ENCODE measurements around the gene PPARD. TPM values are rescaled to one million over a fixed set of nuclear protein-coding genes. Genes with fewer than 3 reads are reported as not detected.

The PPARD gene
- 10 to 100 TPM; 11.0 to 14.8 TPM for total RNA-seq

GRCh38 chr6:35342258-35343091 lies at the start of gene PPARD:
Gene PPARD, plus strand, starts transcription at chr6:35342558. Its CDS starts 68,530 bp downstream, at chr6:35411088.
- Histone ChIP-seq H3K4me1 (peaks cover 0 to 15% of the 10 kb centered on the region in 2 donors), H3K27ac (peak within 1 kb of the TSS; percentile 91 to 93), H3K27me3 (no peaks in the 10 kb centered on the region), H3K9me3 (no peaks in the 10 kb centered on the region), H3K36me3 (peaks cover 9% of the 10 kb centered on the region), H3K4me3 (peak within 1 kb of the TSS; percentile 83 to 99)
- TF ChIP-seq, protein P1, sequence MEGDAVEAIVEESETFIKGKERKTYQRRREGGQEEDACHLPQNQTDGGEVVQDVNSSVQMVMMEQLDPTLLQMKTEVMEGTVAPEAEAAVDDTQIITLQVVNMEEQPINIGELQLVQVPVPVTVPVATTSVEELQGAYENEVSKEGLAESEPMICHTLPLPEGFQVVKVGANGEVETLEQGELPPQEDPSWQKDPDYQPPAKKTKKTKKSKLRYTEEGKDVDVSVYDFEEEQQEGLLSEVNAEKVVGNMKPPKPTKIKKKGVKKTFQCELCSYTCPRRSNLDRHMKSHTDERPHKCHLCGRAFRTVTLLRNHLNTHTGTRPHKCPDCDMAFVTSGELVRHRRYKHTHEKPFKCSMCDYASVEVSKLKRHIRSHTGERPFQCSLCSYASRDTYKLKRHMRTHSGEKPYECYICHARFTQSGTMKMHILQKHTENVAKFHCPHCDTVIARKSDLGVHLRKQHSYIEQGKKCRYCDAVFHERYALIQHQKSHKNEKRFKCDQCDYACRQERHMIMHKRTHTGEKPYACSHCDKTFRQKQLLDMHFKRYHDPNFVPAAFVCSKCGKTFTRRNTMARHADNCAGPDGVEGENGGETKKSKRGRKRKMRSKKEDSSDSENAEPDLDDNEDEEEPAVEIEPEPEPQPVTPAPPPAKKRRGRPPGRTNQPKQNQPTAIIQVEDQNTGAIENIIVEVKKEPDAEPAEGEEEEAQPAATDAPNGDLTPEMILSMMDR (IDR thresholded peaks at IDR 0.05), result peak in 1 of 2 donors; percentile 91
- peak; percentile 98 for DNase-seq (ENCODE audit: low spot score)

GRCh38 chr6:35293681-35294080 lies 48.7 kb upstream of the PPARD start:
- Histone ChIP-seq H3K36me3 (peaks cover 52% of the 10 kb centered on the region), H3K4me1 (peaks cover 0 to 15% of the 10 kb centered on the region in 2 donors), H3K4me3 (no peak overlapping the region), H3K27me3 (no peaks in the 10 kb centered on the region), H3K9me3 (no peaks in the 10 kb centered on the region), H3K27ac (no peak overlapping the region)
- TF ChIP-seq, protein P1 (IDR thresholded peaks at IDR 0.05), result no peak
- DNase-seq (ENCODE audit: low spot score), result no peak

DNA sequence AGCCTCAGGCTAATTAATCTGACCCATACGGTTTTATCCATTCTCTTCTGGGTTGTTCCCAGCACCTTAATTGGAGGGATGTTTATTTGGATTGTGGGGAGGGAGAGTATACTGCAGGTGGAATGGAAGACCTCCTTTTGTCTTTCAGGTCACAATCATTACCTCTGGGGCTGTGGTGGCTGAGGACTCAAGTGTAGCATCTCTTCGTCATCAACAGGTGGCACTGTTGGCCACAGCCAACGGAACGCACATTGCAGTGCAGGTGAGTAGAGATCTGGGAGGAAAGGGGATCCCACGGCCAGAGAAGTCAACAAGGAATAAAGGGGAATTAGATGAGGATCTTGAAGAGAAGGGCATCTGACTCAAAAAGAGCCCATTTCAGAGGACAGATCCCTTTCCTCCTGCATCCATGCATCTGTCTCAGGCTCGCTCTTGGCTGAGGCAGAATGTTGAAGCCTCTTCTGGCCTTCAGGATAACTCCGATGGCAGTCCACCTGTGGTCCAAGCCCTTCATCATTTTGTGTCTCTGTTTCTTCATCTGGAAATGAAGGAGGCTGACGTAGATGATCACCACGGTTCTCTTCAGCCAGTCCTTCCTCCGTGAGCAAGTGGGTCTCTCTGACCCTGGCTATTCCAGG lies 47.9 kb upstream of the PPARD start:
- no peak overlapping the region for H3K27ac ChIP-seq
- no peak overlapping the region for H3K4me3 ChIP-seq
- TF ChIP-seq, protein P1 (IDR thresholded peaks at IDR 0.05), result peak; percentile 40 to 68
- peaks cover 47% of the 10 kb centered on the region for H3K36me3 ChIP-seq
- peaks cover 0 to 15% of the 10 kb centered on the region in 2 donors for H3K4me1 ChIP-seq
- no peaks in the 10 kb centered on the region for H3K9me3 ChIP-seq
- no peaks in the 10 kb centered on the region for H3K27me3 ChIP-seq
- DNase-seq (ENCODE audit: low spot score), result no peak

GRCh38 chr6:35295036-35295435 lies 47.3 kb upstream of the PPARD start:
- Histone ChIP-seq H3K4me1 (peaks cover 0 to 15% of the 10 kb centered on the region in 2 donors), H3K4me3 (no peak overlapping the region), H3K27ac (no peak overlapping the region), H3K36me3 (peaks cover 41% of the 10 kb centered on the region), H3K9me3 (no peaks in the 10 kb centered on the region), H3K27me3 (no peaks in the 10 kb centered on the region)
- TF ChIP-seq, protein P1 (IDR thresholded peaks at IDR 0.05), result no peak
- DNase-seq (ENCODE audit: low spot score), result no peak

GRCh38 chr6:35295521-35296315 lies 46.6 kb upstream of the PPARD start:
- Histone ChIP-seq H3K4me3 (no peak overlapping the region), H3K9me3 (no peaks in the 10 kb centered on the region), H3K27ac (no peak overlapping the region), H3K4me1 (peaks cover 0 to 15% of the 10 kb centered on the region in 2 donors), H3K36me3 (peaks cover 34% of the 10 kb centered on the region), H3K27me3 (no peaks in the 10 kb centered on the region)
- no peak for DNase-seq (ENCODE audit: low spot score)
- TF ChIP-seq, protein P1 (IDR thresholded peaks at IDR 0.05), result no peak
